Lower leg skin (tissue), 4 donors: Measurements from ENCODE around the gene ARAP3. TPM values are rescaled to one million over a fixed set of nuclear protein-coding genes. Genes with fewer than 3 reads are reported as not detected.
A peak's percentile ranks its signal among the peaks of the same experiment; 100 is the strongest.
"Not testable (repeated sequence)": the region's sequence is repeated elsewhere in the genome, so short reads cannot be mapped to it uniquely, and the experiment has no call there.

ENCODE experiments used
- DNase-seq, 2 donors: peaks; one replicate each; pipeline ENCODE4 v3.0.0-alpha.2; 2019; ENCODE audit warnings: low spot score in 2 of 2
- H3K4me3 ChIP-seq: fragments of 200-600 bp; sonication (generic); 2 replicates; pipeline ENCODE4 v1.5.1; 2017; ENCODE audit warnings: mild to moderate bottlenecking, low read depth; ENCODE audit not compliant: poor library complexity, severe bottlenecking
- CTCF ChIP-seq, 3 donors: fragments of 450-650 bp; IDR thresholded peaks; one replicate each; pipeline ENCODE4 v1.5.1; 2016; ENCODE audit warnings: antibody characterized with exemption in 3 of 3, mild to moderate bottlenecking in 3 of 3, moderate library complexity in 2 of 3
- POLR2A ChIP-seq, 2 donors: fragments of 450-650 bp; IDR thresholded peaks; one replicate each; pipeline ENCODE4 v1.6.1; 2016 to 2017; ENCODE audit warnings: antibody characterized with exemption in 2 of 2, mild to moderate bottlenecking in 1 of 2, moderate library complexity in 1 of 2
- WGBS, 2 donors: methylation state at CpG; one replicate each; pipeline ENCODE4 v1.1.5; 2018; 5-methylcytosine and 5-hydroxymethylcytosine counted together
- intact Hi-C: fragments of 100-400 bp; cut with DNase I; formaldehyde crosslinking; loops from one replicate; pipeline ENCODE4 v1.15.0; 2023; ENCODE audit warnings: low total_unique reads
- total RNA-seq, 4 donors: library from RNA; depleted of rRNA; stranded (reverse); fragments of >200 nt; gene quantifications; one replicate each; pipeline ENCODE4 v1.1.0, GENCODE V29; 2016

ARAP3 gene
- 1 to 10 TPM; 2.1 to 4.2 (median 3.7) TPM for total RNA-seq

GRCh38 chr5:141681695-141682641 lies at the start of gene ARAP3:
ARAP3 (minus strand) TSS chr5:141682230; CDS start chr5:141680486, 1,744 bp downstream.
- WGBS, 2 donors, result 4 to 9% methylated on average over 30 to 45 of the region's 77 CpGs
- no peak within 1 kb of the TSS for H3K4me3 ChIP-seq
- TF ChIP-seq POLR2A (IDR thresholded peaks at IDR 0.05) (no peak), CTCF (IDR thresholded peaks at IDR 0.05) (no peak)
- DNase-seq, result peak; percentile 63 to 94
- intact Hi-C loops, result no loop called here

GRCh38 chr5:141729387-141730006 lies 47.5 kb upstream of the ARAP3 start:
- H3K4me3 ChIP-seq, result no peak overlapping the region
- intact Hi-C loops, result no loop called here
- 60 to 63% methylated on average over 6 of the region's 6 CpGs for WGBS, 2 donors
- no peak for DNase-seq
- no peak for TF ChIP-seq POLR2A (IDR thresholded peaks at IDR 0.05)
- no peak for TF ChIP-seq CTCF (IDR thresholded peaks at IDR 0.05)

- 51 to 58% methylated on average over 3 of the region's 3 CpGs for WGBS, 2 donors
- intact Hi-C loops, result no loop called here
- DNase-seq, result no peak
- H3K4me3 ChIP-seq, result no peak overlapping the region
- TF ChIP-seq CTCF (IDR thresholded peaks at IDR 0.05) (no peak), POLR2A (IDR thresholded peaks at IDR 0.05) (no peak)
Measured at GRCh38 chr5:141725891-141726290, 43.9 kb upstream of the ARAP3 start.

- WGBS, 2 donors, result 89 to 92% methylated on average over 5 of the region's 5 CpGs
Measured at GRCh38 chr5:141725174-141725573, 43.1 kb upstream of the ARAP3 start.

GRCh38 chr5:141722266-141722665 lies 40.2 kb upstream of the ARAP3 start:
- H3K4me3 ChIP-seq, result no peak overlapping the region
- no peak for TF ChIP-seq POLR2A (IDR thresholded peaks at IDR 0.05)
- no peak for TF ChIP-seq CTCF (IDR thresholded peaks at IDR 0.05)
- DNase-seq, result no peak
- intact Hi-C loops, result no loop called here

More at GRCh38 chr5:141725174-141725573, 43.1 kb upstream of the ARAP3 start:
- H3K4me3 ChIP-seq, DNase-seq, intact Hi-C loops: not testable (repeated sequence)

GRCh38 chr5:141717043-141717442 lies 35.0 kb upstream of the ARAP3 start:
- intact Hi-C loops, result no loop called here

More at GRCh38 chr5:141717043-141717442, 35.0 kb upstream of the ARAP3 start:
- no peak for DNase-seq
- H3K4me3 ChIP-seq, result no peak overlapping the region
- 54 to 56% methylated on average over 3 of the region's 3 CpGs for WGBS, 2 donors
- TF ChIP-seq POLR2A (IDR thresholded peaks at IDR 0.05) (no peak), CTCF (IDR thresholded peaks at IDR 0.05) (no peak)
